DOHH2 (cell line): ENCODE measurements around the gene TFAP2C.
"Not testable (repeated sequence)": the region's sequence is repeated elsewhere in the genome, so short reads cannot be mapped to it uniquely, and the experiment has no call there.

ENCODE experiments used
- H3F3A ChIP-seq: fragments of 200-600 bp; sonication (generic), shearing (Covaris generic); 2 replicates; pipeline ENCODE4 v1.6.0; 2016; ENCODE audit warnings: antibody characterized with exemption, mild to moderate bottlenecking; ENCODE audit not compliant: control insufficient read depth, insufficient read depth
- H3K27ac ChIP-seq: fragments of 200-600 bp; sonication (generic); 2 replicates; pipeline ENCODE4 v1.5.1; 2014; ENCODE audit warnings: low read depth, mild to moderate bottlenecking, low read length, moderate library complexity
- H3K27me3 ChIP-seq: fragments of 200-600 bp; sonication (generic); 2 replicates; pipeline ENCODE4 v1.6.1; 2014; ENCODE audit warnings: mild to moderate bottlenecking, low read length, mixed read lengths; ENCODE audit not compliant: control insufficient read depth
- H3K36me3 ChIP-seq: fragments of 200-600 bp; sonication (generic); 2 replicates; pipeline ENCODE4 v1.6.1; 2014; ENCODE audit warnings: mild to moderate bottlenecking, low read length, moderate library complexity, mixed read lengths; ENCODE audit not compliant: control insufficient read depth
- H3K4me1 ChIP-seq: fragments of 200-600 bp; sonication (generic); 2 replicates; pipeline ENCODE4 v1.6.1; 2014; ENCODE audit warnings: mild to moderate bottlenecking, low read length, mixed read lengths; ENCODE audit not compliant: control insufficient read depth
- H3K4me2 ChIP-seq: fragments of 200-600 bp; sonication (generic); 2 replicates; pipeline ENCODE4 v1.6.0; 2014; ENCODE audit warnings: mild to moderate bottlenecking, low read length, moderate library complexity
- H3K4me3 ChIP-seq: fragments of 200-600 bp; sonication (generic); 2 replicates; pipeline ENCODE4 v1.5.1; 2014; ENCODE audit warnings: mild to moderate bottlenecking, low read length, mixed read lengths
- H3K79me2 ChIP-seq: fragments of 200-600 bp; sonication (generic); 2 replicates; pipeline ENCODE4 v1.6.1; 2014; ENCODE audit warnings: mild to moderate bottlenecking, low read length, mixed read lengths; ENCODE audit not compliant: control insufficient read depth
- H3K9me2 ChIP-seq: fragments of 200-600 bp; sonication (generic); replicated peaks from 2 replicates; pipeline ENCODE4 v1.6.1; 2014; ENCODE audit warnings: mild to moderate bottlenecking, low read length, mixed read lengths; ENCODE audit not compliant: control insufficient read depth
- H3K9me3 ChIP-seq: fragments of 200-600 bp; sonication (generic); 2 replicates; pipeline ENCODE4 v1.6.1; 2014; ENCODE audit warnings: antibody characterized with exemption, low read length, mixed read lengths; ENCODE audit not compliant: control insufficient read depth, insufficient read depth
- H4K20me1 ChIP-seq: fragments of 200-600 bp; sonication (generic); 2 replicates; pipeline ENCODE4 v1.6.0; 2014; ENCODE audit warnings: low read depth, mild to moderate bottlenecking, antibody characterized with exemption, low read length, moderate library complexity; ENCODE audit not compliant: control insufficient read depth, insufficient read depth
- EZH2phosphoT487 ChIP-seq: fragments of 200-600 bp; sonication (generic); IDR thresholded peaks from 2 replicates; pipeline ENCODE4 v1.6.1; 2017; ENCODE audit warnings: borderline replicate concordance, mild to moderate bottlenecking, antibody characterized with exemption, low read length, moderate library complexity, mixed read lengths
- TF ChIP-seq, protein P1 (sequence below): fragments of 200-600 bp; sonication (generic); IDR thresholded peaks from one replicate; pipeline ENCODE4 v1.5.1; 2014; ENCODE audit warnings: antibody characterized with exemption, mild to moderate bottlenecking, low read depth, low read length; ENCODE audit not compliant: poor library complexity, severe bottlenecking

Gene TFAP2C

DNA sequence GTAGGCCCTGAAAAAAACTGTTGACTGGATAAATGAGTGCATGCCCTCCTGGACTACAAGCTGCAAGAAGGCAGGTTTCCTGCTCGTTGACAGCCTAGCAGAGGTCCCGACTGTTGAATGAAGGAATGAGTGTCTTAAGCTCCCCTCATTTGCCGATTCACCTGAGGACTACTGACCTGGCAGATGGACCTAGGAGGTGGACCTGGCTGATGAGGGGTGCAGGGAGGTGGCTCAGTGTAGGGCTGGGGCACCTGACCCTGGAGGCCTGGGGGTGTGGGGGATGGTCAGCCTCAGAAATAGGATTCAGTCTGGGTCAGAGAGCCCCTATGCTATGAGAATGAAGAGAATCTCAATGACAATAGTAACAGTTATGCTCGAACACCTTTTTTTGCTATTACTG lies 11.6 kb upstream of the TFAP2C start:
- Histone ChIP-seq H3F3A (no peaks in the 10 kb centered on the region), H3K27me3 (no peaks in the 10 kb centered on the region), H3K79me2 (no peaks in the 10 kb centered on the region), H3K27ac (no peak overlapping the region), H3K9me2 (no peaks in the 10 kb centered on the region), H4K20me1 (no peaks in the 10 kb centered on the region), H3K9me3 (no peaks in the 10 kb centered on the region), H3K4me2 (no peak overlapping the region), H3K4me3 (no peak overlapping the region), H3K4me1 (no peaks in the 10 kb centered on the region), H3K36me3 (no peaks in the 10 kb centered on the region)
- TF ChIP-seq, protein P1, sequence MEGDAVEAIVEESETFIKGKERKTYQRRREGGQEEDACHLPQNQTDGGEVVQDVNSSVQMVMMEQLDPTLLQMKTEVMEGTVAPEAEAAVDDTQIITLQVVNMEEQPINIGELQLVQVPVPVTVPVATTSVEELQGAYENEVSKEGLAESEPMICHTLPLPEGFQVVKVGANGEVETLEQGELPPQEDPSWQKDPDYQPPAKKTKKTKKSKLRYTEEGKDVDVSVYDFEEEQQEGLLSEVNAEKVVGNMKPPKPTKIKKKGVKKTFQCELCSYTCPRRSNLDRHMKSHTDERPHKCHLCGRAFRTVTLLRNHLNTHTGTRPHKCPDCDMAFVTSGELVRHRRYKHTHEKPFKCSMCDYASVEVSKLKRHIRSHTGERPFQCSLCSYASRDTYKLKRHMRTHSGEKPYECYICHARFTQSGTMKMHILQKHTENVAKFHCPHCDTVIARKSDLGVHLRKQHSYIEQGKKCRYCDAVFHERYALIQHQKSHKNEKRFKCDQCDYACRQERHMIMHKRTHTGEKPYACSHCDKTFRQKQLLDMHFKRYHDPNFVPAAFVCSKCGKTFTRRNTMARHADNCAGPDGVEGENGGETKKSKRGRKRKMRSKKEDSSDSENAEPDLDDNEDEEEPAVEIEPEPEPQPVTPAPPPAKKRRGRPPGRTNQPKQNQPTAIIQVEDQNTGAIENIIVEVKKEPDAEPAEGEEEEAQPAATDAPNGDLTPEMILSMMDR = no peak
- TF ChIP-seq EZH2phosphoT487 = no peak

DNA sequence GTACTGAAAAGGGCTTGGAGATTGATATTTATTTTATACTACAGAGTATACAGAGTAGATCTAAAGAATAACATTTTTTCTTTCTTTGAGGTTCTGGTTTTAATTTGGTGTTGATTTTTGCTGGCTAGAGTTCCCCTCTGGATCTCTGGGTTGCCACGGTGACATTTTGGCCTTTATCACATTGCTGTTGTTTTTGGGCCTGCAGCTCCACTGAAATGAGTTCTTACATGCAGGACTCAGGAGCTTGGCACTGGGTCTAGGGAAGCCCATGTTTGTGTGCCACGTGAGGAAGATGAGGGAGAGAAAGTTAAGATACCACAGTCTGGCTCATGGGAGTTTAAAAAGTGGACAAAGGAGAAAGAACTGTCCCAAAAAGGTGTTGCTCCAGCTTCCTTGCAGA lies 7.4 kb upstream of the TFAP2C start:
- H3K9me2 ChIP-seq = no peaks in the 10 kb centered on the region
- no peaks in the 10 kb centered on the region for H3K36me3 ChIP-seq
- no peak overlapping the region for H3K4me2 ChIP-seq
- no peaks in the 10 kb centered on the region for H3K27me3 ChIP-seq
- no peaks in the 10 kb centered on the region for H3K9me3 ChIP-seq
- no peaks in the 10 kb centered on the region for H3K79me2 ChIP-seq
- no peak overlapping the region for H3K4me3 ChIP-seq
- no peaks in the 10 kb centered on the region for H4K20me1 ChIP-seq
- TF ChIP-seq EZH2phosphoT487 = no peak
- TF ChIP-seq, protein P1 = no peak
- no peaks in the 10 kb centered on the region for H3K4me1 ChIP-seq
- H3K27ac ChIP-seq = no peak overlapping the region
- no peaks in the 10 kb centered on the region for H3F3A ChIP-seq

DNA sequence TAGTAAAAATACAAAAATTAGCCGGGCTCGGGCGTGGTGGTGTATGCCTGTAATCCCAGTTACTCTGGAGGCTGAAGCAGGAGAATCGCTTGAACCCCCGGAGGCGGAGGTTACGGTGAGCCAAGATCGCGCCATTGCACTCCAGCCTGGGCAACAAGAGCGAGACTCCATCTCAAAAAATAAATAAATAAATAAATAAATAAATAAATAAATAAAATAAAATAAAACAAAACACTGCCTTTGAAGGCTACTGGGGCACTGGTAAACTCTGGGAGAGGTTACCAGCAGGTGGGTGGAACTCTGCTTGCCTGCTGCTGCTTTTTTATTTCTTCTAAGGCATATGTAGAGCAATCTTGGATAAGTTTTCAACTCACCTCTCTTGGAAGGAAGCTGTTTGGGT lies 5.2 kb upstream of the TFAP2C start:
- not testable (repeated sequence) for H3K27me3 ChIP-seq

DNA sequence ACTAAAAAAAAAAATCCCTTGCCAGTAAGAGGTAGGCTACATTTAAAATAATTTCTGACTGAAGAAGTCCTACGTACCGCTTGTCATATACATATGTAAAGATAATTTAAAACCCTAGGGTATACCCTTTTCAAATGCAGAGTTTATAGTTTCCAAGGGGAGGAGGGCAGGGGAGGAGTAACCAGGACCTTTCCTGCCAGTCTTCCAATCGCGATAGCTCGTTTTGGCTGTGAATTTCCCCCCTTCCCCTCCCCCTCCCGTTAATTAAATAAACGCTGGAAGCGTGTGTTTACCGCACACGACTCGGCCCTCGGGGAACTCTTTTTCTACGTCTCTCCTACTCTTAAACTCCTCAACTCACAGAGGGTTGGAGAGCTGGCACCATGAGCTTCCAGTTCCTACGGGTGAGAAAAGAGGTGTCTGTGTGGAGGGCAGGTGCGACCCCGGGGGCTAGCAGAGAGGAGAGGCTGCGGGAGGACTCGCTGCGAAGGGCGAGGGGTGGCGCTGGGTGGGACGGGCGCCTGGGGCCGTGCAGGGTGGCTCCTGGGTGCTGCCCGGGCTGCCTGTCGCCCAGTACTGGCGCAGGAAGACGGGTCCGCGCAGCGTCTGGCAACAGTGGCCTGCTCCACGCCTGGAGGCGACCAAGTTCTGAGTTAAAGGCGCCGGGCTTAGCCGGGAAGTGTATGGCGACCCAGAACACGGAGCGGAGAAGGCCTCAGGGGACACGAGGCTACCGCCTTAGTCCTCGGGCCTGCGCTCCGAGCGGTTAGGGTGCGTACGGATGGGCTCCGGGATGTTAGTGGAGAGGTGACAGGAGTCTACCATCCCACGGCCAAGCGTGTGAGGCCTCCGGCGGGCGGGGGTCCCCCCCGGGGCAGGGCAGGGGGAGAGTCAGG lies 4.1 kb upstream of the TFAP2C start:
- Histone ChIP-seq H3K4me2 (no peak overlapping the region), H3K4me1 (no peaks in the 10 kb centered on the region), H3F3A (no peaks in the 10 kb centered on the region), H4K20me1 (no peaks in the 10 kb centered on the region), H3K9me2 (no peaks in the 10 kb centered on the region), H3K4me3 (no peak overlapping the region), H3K27ac (no peak overlapping the region), H3K27me3 (no peaks in the 10 kb centered on the region), H3K9me3 (no peaks in the 10 kb centered on the region), H3K79me2 (no peaks in the 10 kb centered on the region), H3K36me3 (no peaks in the 10 kb centered on the region)
- TF ChIP-seq, protein P1 = no peak
- TF ChIP-seq EZH2phosphoT487 = no peak

More for the DNA sequence above, 5.2 kb upstream of the TFAP2C start:
- not testable (repeated sequence) for H3K79me2 ChIP-seq, H3K9me2 ChIP-seq, H3K36me3 ChIP-seq, H3K27ac ChIP-seq, H3K4me1 ChIP-seq, H4K20me1 ChIP-seq, H3K9me3 ChIP-seq, H3K4me2 ChIP-seq, H3K4me3 ChIP-seq, H3F3A ChIP-seq
